Glutamatergic neuron (in vitro differentiated cells): ENCODE measurements around the gene LAMB4. TPM values are rescaled to one million over a fixed set of nuclear protein-coding genes. Genes with fewer than 3 reads are reported as not detected.

Experiments used
- DNase-seq: peaks from one replicate; pipeline ENCODE4 v3.0.0; 2022
- H3K27ac Mint-ChIP-seq: one replicate; pipeline ENCODE4 v1.8.0; 2020; ENCODE audit warnings: mild to moderate bottlenecking, mixed read lengths, inconsistent platforms; ENCODE audit not compliant: unreplicated experiment
- H3K27me3 Mint-ChIP-seq: one replicate; pipeline ENCODE4 v1.8.0; 2020; ENCODE audit warnings: mild to moderate bottlenecking, moderate library complexity, mixed read lengths, inconsistent platforms; ENCODE audit not compliant: unreplicated experiment
- H3K36me3 Mint-ChIP-seq: one replicate; pipeline ENCODE4 v1.8.0; 2020; ENCODE audit warnings: mild to moderate bottlenecking, mixed read lengths, inconsistent platforms; ENCODE audit not compliant: unreplicated experiment
- H3K4me1 Mint-ChIP-seq: one replicate; pipeline ENCODE4 v1.8.0; 2020; ENCODE audit warnings: mild to moderate bottlenecking, low read depth, mixed read lengths, inconsistent platforms; ENCODE audit not compliant: unreplicated experiment
- H3K4me3 Mint-ChIP-seq: one replicate; pipeline ENCODE4 v1.8.0; 2020; ENCODE audit warnings: mild to moderate bottlenecking, mixed read lengths, inconsistent platforms; ENCODE audit not compliant: unreplicated experiment
- H3K9me3 Mint-ChIP-seq: one replicate; pipeline ENCODE4 v1.8.0; 2020; ENCODE audit warnings: mild to moderate bottlenecking, moderate library complexity, mixed read lengths, inconsistent platforms; ENCODE audit not compliant: unreplicated experiment
- CTCF ChIP-seq: fragments of 200-600 bp; sonication (generic); IDR thresholded peaks from one replicate; pipeline ENCODE4 v1.5.0; 2021; ENCODE audit not compliant: partially characterized antibody, unreplicated experiment
- total RNA-seq: library from RNA; stranded (reverse); fragmentation: NEBNext Ultra II Directional; extraction: Animal tissue kit (Norgen Biotek cat#: 25700); gene quantifications from one replicate; pipeline ENCODE4 v1.2.1, GENCODE V29; 2021; ENCODE audit not compliant: unreplicated experiment

Gene LAMB4
- total RNA-seq, 1 donor from 2014 or later = not detected

GRCh38 chr7:108109221-108109908 lies 20.8 kb downstream of the LAMB4 start:
- Mint-ChIP-seq H3K4me1 (peaks cover 11% of the 10 kb centered on the region), H3K9me3 (peaks cover 1% of the 10 kb centered on the region), H3K36me3 (no peaks in the 10 kb centered on the region), H3K27me3 (no peaks in the 10 kb centered on the region), H3K27ac (no peak overlapping the region), H3K4me3 (no peak overlapping the region)
- no peak for TF ChIP-seq CTCF
- no peak for DNase-seq

GRCh38 chr7:108108131-108108530 lies 22.0 kb downstream of the LAMB4 start:
- Mint-ChIP-seq H3K36me3 (no peaks in the 10 kb centered on the region), H3K27me3 (no peaks in the 10 kb centered on the region), H3K27ac (no peak overlapping the region), H3K9me3 (peaks cover 1% of the 10 kb centered on the region), H3K4me3 (no peak overlapping the region), H3K4me1 (peaks cover 20% of the 10 kb centered on the region)
- no peak for DNase-seq
- no peak for TF ChIP-seq CTCF

GRCh38 chr7:108104324-108104723 lies 25.8 kb downstream of the LAMB4 start:
- Mint-ChIP-seq H3K4me3 (no peak overlapping the region), H3K27ac (no peak overlapping the region), H3K27me3 (no peaks in the 10 kb centered on the region), H3K4me1 (peaks cover 15% of the 10 kb centered on the region), H3K36me3 (no peaks in the 10 kb centered on the region), H3K9me3 (no peaks in the 10 kb centered on the region)
- no peak for TF ChIP-seq CTCF
- DNase-seq = no peak

- Mint-ChIP-seq H3K4me3 (no peak overlapping the region), H3K9me3 (no peaks in the 10 kb centered on the region), H3K27me3 (no peaks in the 10 kb centered on the region), H3K27ac (no peak overlapping the region), H3K36me3 (no peaks in the 10 kb centered on the region), H3K4me1 (peaks cover 15% of the 10 kb centered on the region)
- DNase-seq = no peak
- TF ChIP-seq CTCF = no peak
These were observed 26.4 kb downstream of the LAMB4 start for GRCh38 chr7:108103558-108104298.
